GM19099 (cell line): ENCODE results near the gene GAS6.

Source experiments
- POLR2A ChIP-seq: IDR thresholded peaks from 3 replicates; pipeline ENCODE4 v1.6.1; 2011; ENCODE audit warnings: low read depth; ENCODE audit not compliant: insufficient read length; ENCODE audit errors: extremely low read depth

The GAS6 gene

DNA sequence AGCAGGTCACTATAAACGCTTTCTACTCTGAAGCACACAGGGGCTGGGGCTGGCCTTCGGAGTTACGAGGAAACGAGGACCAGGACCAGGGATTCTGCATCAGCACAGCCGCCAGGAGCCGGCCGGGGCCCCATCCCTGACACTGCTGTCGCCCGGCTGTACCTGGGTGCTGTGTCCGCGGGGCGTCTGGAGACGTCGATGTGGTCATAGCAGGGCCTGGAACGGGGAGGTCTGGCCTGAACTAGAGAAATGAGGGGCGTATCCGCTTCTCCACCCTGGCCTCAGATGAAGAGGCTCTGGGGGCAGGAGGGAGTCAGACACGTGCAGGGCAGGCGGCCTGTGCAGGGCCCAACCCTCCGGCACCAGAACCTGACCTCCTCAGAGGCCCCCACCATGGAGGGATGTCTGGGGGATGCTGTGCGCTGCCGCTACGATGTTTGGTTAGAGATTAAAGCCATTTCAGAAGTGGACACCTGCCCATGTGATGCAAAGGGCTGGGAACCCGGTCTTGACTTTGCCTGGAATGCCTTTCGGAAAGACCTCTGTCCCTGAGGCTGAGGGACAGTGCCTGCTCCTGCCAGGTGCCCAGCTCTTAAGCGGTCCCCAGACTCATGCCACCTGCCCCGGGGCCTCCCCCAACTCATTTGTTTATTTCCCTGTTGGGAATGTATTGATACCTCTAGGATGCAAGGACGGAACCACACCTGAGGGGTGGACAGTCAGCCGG, 21.4 kb downstream of the GAS6 start:
- no peak for TF ChIP-seq POLR2A

GRCh38 chr13:113841353-113841650, 22.6 kb downstream of the GAS6 start:
- no peak for TF ChIP-seq POLR2A

GRCh38 chr13:113840541-113841352, 23.1 kb downstream of the GAS6 start:
- no peak for TF ChIP-seq POLR2A

DNA sequence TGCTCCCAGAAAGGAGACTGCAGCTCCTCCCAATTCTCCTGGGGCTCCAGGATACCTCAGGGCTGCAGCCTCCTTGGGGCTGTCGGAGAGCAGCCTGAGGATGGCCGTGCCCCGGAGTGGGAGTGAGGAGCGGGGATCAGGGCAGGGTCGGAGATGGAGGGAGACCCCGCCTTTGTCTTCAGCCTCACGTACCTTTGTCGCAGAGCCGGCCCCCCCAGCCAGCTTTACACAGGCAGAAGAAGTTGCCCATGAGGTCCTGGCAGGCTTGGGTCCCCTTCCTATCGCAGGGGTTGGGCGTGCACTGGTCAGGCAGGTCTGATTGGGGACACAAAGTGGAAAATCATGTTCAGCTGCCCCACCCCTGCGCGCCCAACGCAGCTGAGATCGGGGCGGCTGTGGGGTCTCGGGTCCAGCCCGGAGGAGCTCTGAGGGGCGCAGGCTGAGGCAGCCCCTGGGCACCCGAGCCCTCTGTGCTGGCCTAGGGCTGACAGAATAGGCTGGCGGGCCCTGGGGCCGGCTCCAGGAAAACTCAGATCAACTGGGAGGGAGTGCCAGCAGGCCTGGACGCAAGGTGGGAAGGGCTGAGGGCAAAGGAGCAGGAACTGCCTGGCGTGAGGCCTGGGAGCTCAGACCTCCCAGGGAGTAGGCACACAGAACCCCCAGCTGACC, 24.2 kb downstream of the GAS6 start:
- no peak for TF ChIP-seq POLR2A

DNA sequence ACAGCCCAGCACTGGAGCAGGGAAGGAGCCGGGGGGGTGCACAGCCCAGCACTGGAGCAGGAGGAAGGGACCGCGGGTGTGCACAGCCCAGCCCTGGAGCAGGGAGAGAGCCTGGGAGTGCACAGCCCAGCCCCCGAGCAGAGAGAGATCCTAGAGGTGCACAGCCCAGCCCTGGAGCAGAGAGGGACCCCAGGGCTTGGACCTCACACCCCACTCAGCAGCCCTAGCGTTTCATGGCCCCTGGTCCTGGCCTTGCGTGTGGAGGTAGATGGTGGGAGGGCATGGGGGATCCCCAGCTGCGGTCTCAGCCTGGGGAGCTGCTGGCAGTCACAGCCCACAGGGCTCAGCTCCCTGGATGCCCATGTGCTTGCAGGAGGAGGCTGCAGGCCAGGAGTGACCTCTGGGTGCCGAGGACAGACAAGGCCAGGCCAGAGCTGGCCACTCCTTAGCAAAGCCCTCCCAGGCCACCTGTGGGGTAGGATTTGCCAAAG, 25.1 kb downstream of the GAS6 start:
- TF ChIP-seq POLR2A, result no peak

DNA sequence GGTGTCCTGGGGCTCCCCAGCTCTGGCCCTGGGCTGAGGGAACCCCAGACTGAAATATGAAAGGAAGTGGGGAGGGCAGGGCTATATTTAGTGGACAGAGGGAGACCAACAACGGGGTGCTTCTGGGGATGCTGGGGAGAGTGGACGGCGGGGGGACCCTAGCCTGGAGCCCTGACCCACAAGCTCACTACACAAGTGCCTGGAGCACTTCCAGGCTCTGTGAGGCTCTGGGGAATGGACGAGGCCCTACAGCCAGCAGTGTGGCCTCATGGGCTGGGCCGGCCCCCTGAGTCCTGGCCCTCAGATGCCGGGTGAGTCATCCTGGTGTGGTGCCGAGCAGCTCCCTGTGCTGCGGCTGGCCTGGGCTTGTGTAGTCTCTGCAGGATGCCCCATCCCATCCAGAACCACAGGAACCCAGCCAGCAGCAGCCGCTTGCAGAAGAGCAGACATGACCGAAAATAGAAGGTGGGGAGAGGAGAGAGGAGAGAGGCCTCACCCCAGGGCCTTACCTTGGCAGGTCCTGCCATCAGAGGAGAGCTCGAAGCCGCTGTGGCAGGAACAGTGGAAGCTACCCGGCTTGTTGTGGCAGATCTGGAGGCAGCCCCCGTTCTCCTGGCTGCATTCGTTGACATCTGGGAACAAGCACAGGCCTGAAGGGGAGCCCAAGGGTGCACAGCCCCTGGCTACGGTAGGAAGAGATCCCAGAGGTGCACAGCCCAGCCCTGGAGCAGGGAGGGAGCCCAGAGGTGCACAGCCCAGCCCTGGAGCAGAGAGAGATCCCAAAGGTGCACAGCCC, 26.1 kb downstream of the GAS6 start:
- TF ChIP-seq POLR2A, result no peak

DNA sequence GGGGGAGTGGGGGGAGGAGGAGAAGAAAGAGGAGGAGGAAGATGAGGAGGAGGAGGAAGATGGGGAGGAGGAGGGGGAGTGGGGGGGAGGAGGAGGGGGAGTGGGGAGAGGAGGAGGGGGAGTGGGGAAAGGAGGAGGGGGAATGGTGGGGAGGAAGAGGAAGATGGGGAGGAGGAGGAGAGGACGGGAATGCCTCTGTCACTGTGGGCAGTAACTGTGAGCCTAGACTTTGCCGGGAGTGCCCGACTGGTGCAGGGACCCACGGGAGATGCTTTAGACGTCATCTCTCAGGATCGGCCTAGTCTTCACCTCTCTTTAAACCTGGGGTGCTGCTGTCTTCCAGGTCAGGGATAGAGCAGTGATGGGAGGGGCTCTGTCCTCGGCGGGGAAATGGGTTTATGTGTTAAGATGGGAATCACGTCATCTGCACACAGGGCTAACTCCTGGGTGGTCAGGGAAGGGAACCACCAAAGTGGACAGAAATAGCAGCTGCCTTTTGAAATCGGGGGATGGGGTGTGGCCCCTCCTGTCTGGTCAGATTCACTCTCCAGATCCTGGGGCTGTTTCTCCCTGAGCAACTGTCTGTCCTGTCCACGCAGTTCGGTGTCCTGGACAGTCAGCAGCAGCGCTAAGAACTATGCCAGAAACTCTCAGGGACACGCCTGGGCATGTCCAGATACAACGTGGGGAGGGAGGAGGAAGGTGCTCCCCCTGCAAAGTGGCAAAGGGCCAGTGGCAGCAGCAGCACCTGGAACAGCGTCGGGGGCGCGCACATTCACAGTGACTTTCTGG, 26.9 kb downstream of the GAS6 start:
- TF ChIP-seq POLR2A, result no peak

DNA sequence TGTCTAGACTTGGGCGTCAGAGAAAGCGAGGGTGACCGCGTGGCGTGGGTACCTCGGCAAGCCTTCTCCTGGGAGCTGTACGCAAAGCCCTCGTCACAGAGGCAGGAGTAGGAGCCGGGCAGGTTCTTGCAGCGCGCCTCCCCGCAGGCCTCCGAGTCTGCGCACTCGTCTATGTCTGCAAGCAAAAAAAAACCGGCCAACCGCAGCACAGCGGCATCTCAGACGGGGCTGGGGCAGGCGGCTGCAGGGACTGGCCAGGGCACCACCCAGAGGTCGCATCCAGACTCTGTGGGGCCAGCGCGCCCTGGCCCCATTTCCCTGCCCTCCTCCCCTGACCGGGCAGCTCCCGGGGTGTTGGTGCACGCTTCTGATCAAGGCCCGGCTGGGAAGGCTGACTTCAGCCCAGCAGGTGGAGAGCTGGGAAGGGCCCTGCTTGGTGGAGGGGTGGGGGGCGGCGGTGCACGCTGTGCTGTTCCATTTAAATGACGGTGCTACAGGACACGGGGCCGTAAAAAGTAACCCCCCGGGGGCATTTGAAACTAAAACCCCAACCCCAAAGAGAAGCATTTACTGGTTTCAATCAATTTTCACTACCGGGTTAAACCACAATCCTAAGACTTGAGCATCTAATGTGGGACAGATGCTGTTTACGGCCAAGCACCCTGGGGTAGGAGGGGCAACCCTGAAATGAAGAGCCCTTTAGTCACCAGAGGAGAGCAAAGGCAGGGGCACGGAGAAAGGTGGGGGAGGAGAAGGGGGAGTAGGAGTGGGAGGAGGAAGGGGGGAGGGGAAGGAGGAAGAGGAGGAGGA, 28.2 kb downstream of the GAS6 start:
- no peak for TF ChIP-seq POLR2A

- TF ChIP-seq POLR2A, result no peak
Measured at GRCh38 chr13:113834496-113835200, 29.2 kb downstream of the GAS6 start.

DNA sequence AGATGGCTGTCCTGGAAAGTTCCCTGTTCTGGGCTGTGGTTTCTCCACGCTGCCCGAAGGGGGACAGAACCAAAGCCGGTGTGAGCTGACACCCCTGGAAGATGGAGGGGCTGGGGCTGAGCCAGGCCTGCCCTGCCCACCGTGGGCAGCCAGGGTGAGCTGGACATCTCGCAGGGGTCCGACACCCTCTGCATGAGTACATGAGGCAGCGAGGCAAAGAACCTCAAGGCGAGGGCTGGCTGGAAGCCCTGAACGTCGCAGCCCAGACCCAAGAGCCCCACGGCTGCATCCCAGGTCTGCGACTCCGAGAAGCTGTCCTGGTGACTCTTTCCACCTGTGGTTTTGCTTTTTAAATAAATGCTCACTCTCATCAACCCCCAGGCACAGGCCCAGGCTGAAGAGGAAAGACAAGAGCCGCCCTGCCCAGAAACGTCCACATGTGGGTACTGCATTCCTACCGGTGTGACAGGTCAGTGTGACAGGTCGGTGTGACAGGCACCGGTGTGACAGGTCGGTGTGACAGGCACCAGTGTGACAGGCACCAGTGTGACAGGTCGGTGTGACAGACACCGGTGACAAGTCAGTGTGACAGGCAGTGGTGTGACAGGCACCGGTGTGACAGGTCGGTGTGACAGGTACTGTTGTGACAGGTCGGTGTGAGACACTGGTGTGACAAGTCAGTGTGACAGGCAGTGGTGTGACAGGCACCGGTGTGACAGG, 30.6 kb downstream of the GAS6 start:
- no peak for TF ChIP-seq POLR2A

DNA sequence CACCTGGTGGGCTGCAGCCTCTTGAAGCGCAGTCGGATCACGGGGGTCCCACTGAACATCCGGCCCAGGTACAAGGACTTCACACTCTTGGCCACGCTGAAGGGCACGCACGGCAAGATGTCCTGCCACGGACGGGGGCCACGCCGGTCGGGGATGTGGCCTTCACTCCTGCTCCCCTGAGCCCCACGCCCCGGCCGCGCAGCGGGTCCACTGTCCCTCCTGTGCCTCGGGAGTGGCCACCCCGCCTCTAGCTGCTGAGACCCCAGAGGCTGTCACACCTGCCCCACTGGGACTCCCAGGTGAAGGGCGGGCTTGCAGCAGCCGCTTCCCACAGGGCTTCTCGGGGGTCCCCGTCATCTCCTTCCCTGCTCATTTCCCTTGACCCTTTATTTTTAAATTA, 31.2 kb downstream of the GAS6 start:
- no peak for TF ChIP-seq POLR2A

- TF ChIP-seq POLR2A, result no peak
Measured at GRCh38 chr13:113832205-113832604, 31.7 kb downstream of the GAS6 start.

GRCh38 chr13:113831061-113831460, 32.8 kb downstream of the GAS6 start:
- TF ChIP-seq POLR2A, result no peak
